Measurements from ENCODE around the gene UBN2.

DNA sequence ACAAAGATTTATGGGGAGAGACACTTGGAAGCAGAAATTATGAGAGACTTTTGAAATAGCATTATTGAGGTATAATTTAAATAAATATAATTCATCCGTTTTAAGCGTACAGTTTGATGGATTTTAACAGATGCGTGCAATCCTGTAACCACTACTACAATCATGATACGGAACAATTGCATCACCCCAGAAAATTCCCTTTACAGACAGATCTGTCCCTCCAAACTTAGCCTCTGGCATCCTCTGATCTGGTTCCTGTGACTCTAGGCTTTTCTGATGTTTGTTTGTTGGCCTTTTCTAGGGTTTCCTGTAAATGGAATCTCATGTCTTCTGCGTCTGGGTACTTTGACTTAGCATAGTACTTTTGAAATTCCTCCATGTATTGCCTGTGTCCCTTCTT is 15.5 kb downstream of the UBN2 start:
- TF ChIP-seq, protein P1, sequence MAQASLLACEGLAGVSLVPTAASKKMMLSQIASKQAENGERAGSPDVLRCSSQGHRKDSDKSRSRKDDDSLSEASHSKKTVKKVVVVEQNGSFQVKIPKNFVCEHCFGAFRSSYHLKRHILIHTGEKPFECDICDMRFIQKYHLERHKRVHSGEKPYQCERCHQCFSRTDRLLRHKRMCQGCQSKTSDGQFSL (CRISPR knock-in tag; IDR thresholded peaks at IDR 0.05), result no peak
- no peak for TF ChIP-seq SUZ12 (IDR thresholded peaks at IDR 0.05; ENCODE audit: low read depth, low read length)
